Measurements from ENCODE around the gene HTR5A. TPM values are rescaled to one million over a fixed set of nuclear protein-coding genes. Genes with fewer than 3 reads are reported as not detected.

The HTR5A gene
- polyA plus RNA-seq, 1 of the 3 experiments (the other 2 are of a cell fraction): not detected

- Histone ChIP-seq H2AFZ (ENCODE audit: low read depth) (no peak overlapping the region), H3K4me1 (ENCODE audit: control insufficient read depth in 1 of 2, insufficient read depth in 2 of 2, low read depth in 1 of 2, low read length in 1 of 2) (no peaks in the 10 kb centered on the region), H3K79me2 (ENCODE audit: insufficient read depth) (no peaks in the 10 kb centered on the region), H3K4me2 (no peak overlapping the region), H3K9me3 (no peaks in the 10 kb centered on the region), H3K36me3 (replicated peaks in 1 of 2; ENCODE audit: control insufficient read depth in 1 of 2, insufficient read depth in 2 of 2, low read length in 1 of 2) (no peaks in the 10 kb centered on the region), H3K27me3 (ENCODE audit: insufficient read depth) (peaks cover 7% of the 10 kb centered on the region; the same call in 1 of the 2 replicates), H3K4me3 (ENCODE audit: low read depth in 2 of 2, low read length in 1 of 2) (no peak overlapping the region), H3K9ac (no peak overlapping the region), H3K9me2 (no peaks in the 10 kb centered on the region), H4K20me1 (ENCODE audit: insufficient read depth) (no peaks in the 10 kb centered on the region), H3F3A (replicated peaks; ENCODE audit: insufficient read depth) (no peaks in the 10 kb centered on the region), H3K27ac (ENCODE audit: low read depth in 2 of 2, low read length in 1 of 2) (no peak overlapping the region)
- no peak for TF ChIP-seq IRF3 (IDR thresholded peaks at IDR 0.05; ENCODE audit: low read depth, low read length)
- TF ChIP-seq GATA2 (CRISPR knock-in tag; IDR thresholded peaks at IDR 0.05): no peak
- TF ChIP-seq FOXJ3 (CRISPR knock-in tag; IDR thresholded peaks at IDR 0.05): no peak
- TF ChIP-seq GABPA (IDR thresholded peaks at IDR 0.05; ENCODE audit: low read depth): no peak
- TF ChIP-seq TEAD4 (IDR thresholded peaks at IDR 0.05; ENCODE audit: borderline replicate concordance, insufficient read depth): no peak
- TF ChIP-seq EZH2phosphoT487 (IDR thresholded peaks at IDR 0.05; ENCODE audit: borderline replicate concordance, low read depth): no peak
- TF ChIP-seq MEF2A (IDR thresholded peaks at IDR 0.05; ENCODE audit: borderline replicate concordance, low read depth): no peak
- no peak for TF ChIP-seq SIN3A (IDR thresholded peaks at IDR 0.05; ENCODE audit: borderline replicate concordance, low read depth, low read length)
- TF ChIP-seq, protein P1, sequence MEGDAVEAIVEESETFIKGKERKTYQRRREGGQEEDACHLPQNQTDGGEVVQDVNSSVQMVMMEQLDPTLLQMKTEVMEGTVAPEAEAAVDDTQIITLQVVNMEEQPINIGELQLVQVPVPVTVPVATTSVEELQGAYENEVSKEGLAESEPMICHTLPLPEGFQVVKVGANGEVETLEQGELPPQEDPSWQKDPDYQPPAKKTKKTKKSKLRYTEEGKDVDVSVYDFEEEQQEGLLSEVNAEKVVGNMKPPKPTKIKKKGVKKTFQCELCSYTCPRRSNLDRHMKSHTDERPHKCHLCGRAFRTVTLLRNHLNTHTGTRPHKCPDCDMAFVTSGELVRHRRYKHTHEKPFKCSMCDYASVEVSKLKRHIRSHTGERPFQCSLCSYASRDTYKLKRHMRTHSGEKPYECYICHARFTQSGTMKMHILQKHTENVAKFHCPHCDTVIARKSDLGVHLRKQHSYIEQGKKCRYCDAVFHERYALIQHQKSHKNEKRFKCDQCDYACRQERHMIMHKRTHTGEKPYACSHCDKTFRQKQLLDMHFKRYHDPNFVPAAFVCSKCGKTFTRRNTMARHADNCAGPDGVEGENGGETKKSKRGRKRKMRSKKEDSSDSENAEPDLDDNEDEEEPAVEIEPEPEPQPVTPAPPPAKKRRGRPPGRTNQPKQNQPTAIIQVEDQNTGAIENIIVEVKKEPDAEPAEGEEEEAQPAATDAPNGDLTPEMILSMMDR (IDR thresholded peaks at IDR 0.05): no peak
- no peak for TF ChIP-seq YY1 (IDR thresholded peaks at IDR 0.05; ENCODE audit: low read depth)
- no peak for TF ChIP-seq FOSL2 (IDR thresholded peaks at IDR 0.05; ENCODE audit: borderline replicate concordance, low read depth)
- TF ChIP-seq NRF1 (IDR thresholded peaks at IDR 0.05; ENCODE audit: low read depth, low read length): no peak
- no peak for TF ChIP-seq CHD2 (IDR thresholded peaks at IDR 0.05; ENCODE audit: low read length, partially characterized antibody)
- TF ChIP-seq TCF12 (IDR thresholded peaks at IDR 0.05): no peak
- TF ChIP-seq POLR2AphosphoS5 (IDR thresholded peaks at IDR 0.05; ENCODE audit: low read depth, low read length): no peak
- TF ChIP-seq RFX5 (IDR thresholded peaks at IDR 0.05; ENCODE audit: low read length): no peak
- TF ChIP-seq JUND (IDR thresholded peaks at IDR 0.05): no peak
- ChIA-PET CTCF (interaction anchor here (0.8 to 1.3 kb wide), 3 partner anchors 14 to 137 kb away, joined by 3 to 4 read pairs (median 3); no protein-coding TSS in a partner anchor), POLR2A (no interaction called here)
- 12% methylated on average over 4 of the region's 4 CpGs for WGBS (ENCODE audit: low lambda C conversion rate)
- no peak for DNase-seq
Observed at GRCh38 chr7:155064186-155064585, 5.9 kb upstream of the HTR5A start.

Data from SK-N-SH (cell line).